ENCODE data around the gene MTG1. TPM values are rescaled to one million over a fixed set of nuclear protein-coding genes. Genes with fewer than 3 reads are reported as not detected.
A peak's percentile ranks its signal among the peaks of the same experiment; 100 is the strongest.

The MTG1 gene
- total RNA-seq, 1 donor from 2014 or later = 29.4 TPM

- DNase-seq (ENCODE audit: low read depth in 2 of 2) = no peak
Measured at GRCh38 chr10:133446979-133447378, 53.0 kb downstream of the MTG1 start.

GRCh38 chr10:133448120-133448519 is 54.2 kb downstream of the MTG1 start:
- DNase-seq (ENCODE audit: low read depth in 2 of 2) = no peak

- no peak for DNase-seq (ENCODE audit: low read depth in 2 of 2)
Measured at GRCh38 chr10:133451346-133451745, 57.4 kb downstream of the MTG1 start.

- DNase-seq (ENCODE audit: low read depth in 2 of 2) = no peak
Measured at GRCh38 chr10:133452453-133452852, 58.5 kb downstream of the MTG1 start.

GRCh38 chr10:133453516-133454203 is 59.7 kb downstream of the MTG1 start, which contains the start of gene SCART1:
SCART1 (plus strand) TSS chr10:133453945; CDS start chr10:133453998, 53 bp downstream.
- no peak for DNase-seq (ENCODE audit: low read depth in 2 of 2)

- no peak for DNase-seq (ENCODE audit: low read depth in 2 of 2)
Measured at GRCh38 chr10:133454204-133454893, 60.4 kb downstream of the MTG1 start.

- no peak for DNase-seq (ENCODE audit: low read depth in 2 of 2)
Measured at GRCh38 chr10:133455196-133455595, 61.2 kb downstream of the MTG1 start.

GRCh38 chr10:133455611-133456031 is 61.7 kb downstream of the MTG1 start:
- DNase-seq (ENCODE audit: low read depth in 2 of 2) = no peak

- DNase-seq (ENCODE audit: low read depth in 2 of 2) = no peak
Measured at GRCh38 chr10:133456041-133456951, 62.3 kb downstream of the MTG1 start.

GRCh38 chr10:133457100-133457841 is 63.3 kb downstream of the MTG1 start:
- no peak for DNase-seq (ENCODE audit: low read depth in 2 of 2)

GRCh38 chr10:133458021-133458709 is 64.2 kb downstream of the MTG1 start:
- no peak for DNase-seq (ENCODE audit: low read depth in 2 of 2)

- peak in 1 of 2 donors; percentile 33 for DNase-seq (ENCODE audit: low read depth in 2 of 2)
Measured at GRCh38 chr10:133458710-133459453, 64.9 kb downstream of the MTG1 start.

- no peak for DNase-seq (ENCODE audit: low read depth in 2 of 2)
Measured at GRCh38 chr10:133459454-133460207, 65.7 kb downstream of the MTG1 start.

GRCh38 chr10:133460208-133460769 is 66.3 kb downstream of the MTG1 start:
- no peak for DNase-seq (ENCODE audit: low read depth in 2 of 2)

GRCh38 chr10:133461027-133461426 is 67.1 kb downstream of the MTG1 start:
- no peak for DNase-seq (ENCODE audit: low read depth in 2 of 2)

- DNase-seq (ENCODE audit: low read depth in 2 of 2) = no peak
Measured at GRCh38 chr10:133461841-133462240, 67.9 kb downstream of the MTG1 start.

- DNase-seq (ENCODE audit: low read depth in 2 of 2) = no peak
Measured at GRCh38 chr10:133462512-133463305, 68.8 kb downstream of the MTG1 start.

- DNase-seq (ENCODE audit: low read depth in 2 of 2) = no peak
Measured at GRCh38 chr10:133464582-133465031, 70.7 kb downstream of the MTG1 start.
